Measurements from ENCODE around the gene CELF4.

The CELF4 gene

GRCh38 chr18:37487400-37487867 is 78.2 kb downstream of the CELF4 start:
- TF ChIP-seq CREB1 (IDR thresholded peaks at IDR 0.05; ENCODE audit: low read depth) (no peak), EGR1 (IDR thresholded peaks at IDR 0.05) (no peak), NFIC (IDR thresholded peaks at IDR 0.05) (no peak), YY1 (IDR thresholded peaks at IDR 0.05; ENCODE audit: low read depth) (no peak), FOXM1 (IDR thresholded peaks at IDR 0.05; ENCODE audit: borderline replicate concordance, low read depth) (no peak), RAD21 (IDR thresholded peaks at IDR 0.05; ENCODE audit: low read depth) (no peak), ZBTB7A (IDR thresholded peaks at IDR 0.05; ENCODE audit: low read depth) (no peak), MAX (IDR thresholded peaks at IDR 0.05) (no peak), CEBPB (IDR thresholded peaks at IDR 0.05) (no peak), TCF12 (IDR thresholded peaks at IDR 0.05; ENCODE audit: low read depth) (no peak), TEAD4 (IDR thresholded peaks at IDR 0.05) (no peak), TAF1 (IDR thresholded peaks at IDR 0.05; ENCODE audit: low read depth) (no peak), EP300 (IDR thresholded peaks at IDR 0.05; ENCODE audit: borderline replicate concordance) (no peak)
- TF ChIP-seq, protein P1, sequence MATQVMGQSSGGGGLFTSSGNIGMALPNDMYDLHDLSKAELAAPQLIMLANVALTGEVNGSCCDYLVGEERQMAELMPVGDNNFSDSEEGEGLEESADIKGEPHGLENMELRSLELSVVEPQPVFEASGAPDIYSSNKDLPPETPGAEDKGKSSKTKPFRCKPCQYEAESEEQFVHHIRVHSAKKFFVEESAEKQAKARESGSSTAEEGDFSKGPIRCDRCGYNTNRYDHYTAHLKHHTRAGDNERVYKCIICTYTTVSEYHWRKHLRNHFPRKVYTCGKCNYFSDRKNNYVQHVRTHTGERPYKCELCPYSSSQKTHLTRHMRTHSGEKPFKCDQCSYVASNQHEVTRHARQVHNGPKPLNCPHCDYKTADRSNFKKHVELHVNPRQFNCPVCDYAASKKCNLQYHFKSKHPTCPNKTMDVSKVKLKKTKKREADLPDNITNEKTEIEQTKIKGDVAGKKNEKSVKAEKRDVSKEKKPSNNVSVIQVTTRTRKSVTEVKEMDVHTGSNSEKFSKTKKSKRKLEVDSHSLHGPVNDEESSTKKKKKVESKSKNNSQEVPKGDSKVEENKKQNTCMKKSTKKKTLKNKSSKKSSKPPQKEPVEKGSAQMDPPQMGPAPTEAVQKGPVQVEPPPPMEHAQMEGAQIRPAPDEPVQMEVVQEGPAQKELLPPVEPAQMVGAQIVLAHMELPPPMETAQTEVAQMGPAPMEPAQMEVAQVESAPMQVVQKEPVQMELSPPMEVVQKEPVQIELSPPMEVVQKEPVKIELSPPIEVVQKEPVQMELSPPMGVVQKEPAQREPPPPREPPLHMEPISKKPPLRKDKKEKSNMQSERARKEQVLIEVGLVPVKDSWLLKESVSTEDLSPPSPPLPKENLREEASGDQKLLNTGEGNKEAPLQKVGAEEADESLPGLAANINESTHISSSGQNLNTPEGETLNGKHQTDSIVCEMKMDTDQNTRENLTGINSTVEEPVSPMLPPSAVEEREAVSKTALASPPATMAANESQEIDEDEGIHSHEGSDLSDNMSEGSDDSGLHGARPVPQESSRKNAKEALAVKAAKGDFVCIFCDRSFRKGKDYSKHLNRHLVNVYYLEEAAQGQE (IDR thresholded peaks at IDR 0.05; ENCODE audit: low read depth) = no peak
- TF ChIP-seq, protein P2, sequence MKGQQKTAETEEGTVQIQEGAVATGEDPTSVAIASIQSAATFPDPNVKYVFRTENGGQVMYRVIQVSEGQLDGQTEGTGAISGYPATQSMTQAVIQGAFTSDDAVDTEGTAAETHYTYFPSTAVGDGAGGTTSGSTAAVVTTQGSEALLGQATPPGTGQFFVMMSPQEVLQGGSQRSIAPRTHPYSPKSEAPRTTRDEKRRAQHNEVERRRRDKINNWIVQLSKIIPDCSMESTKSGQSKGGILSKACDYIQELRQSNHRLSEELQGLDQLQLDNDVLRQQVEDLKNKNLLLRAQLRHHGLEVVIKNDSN (IDR thresholded peaks at IDR 0.05) = no peak

DNA sequence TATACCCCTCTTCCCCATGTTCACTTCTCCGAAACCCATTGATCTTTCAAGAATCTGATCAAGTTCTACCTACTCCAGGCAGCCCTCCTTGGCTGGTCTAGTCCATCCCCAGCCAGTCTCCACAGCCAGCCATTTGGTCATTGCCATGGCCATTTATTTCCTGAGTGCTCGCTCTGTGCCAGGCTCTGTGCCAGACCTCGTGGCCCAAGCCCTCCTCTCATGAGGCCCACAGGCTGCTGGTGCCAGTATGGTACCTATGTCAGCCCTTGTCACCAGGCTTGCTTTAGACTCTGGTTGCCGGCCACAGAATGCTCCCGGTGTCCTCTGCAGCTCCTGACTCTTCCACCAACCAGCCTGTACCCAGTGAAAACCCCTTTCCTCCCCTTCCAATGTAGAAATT is 78.8 kb downstream of the CELF4 start:
- TF ChIP-seq RAD21 (IDR thresholded peaks at IDR 0.05; ENCODE audit: low read depth) (no peak), CEBPB (IDR thresholded peaks at IDR 0.05) (no peak), EP300 (IDR thresholded peaks at IDR 0.05; ENCODE audit: borderline replicate concordance) (no peak), TEAD4 (IDR thresholded peaks at IDR 0.05) (no peak), ZBTB7A (IDR thresholded peaks at IDR 0.05; ENCODE audit: low read depth) (no peak), NFIC (IDR thresholded peaks at IDR 0.05) (no peak), TCF12 (IDR thresholded peaks at IDR 0.05; ENCODE audit: low read depth) (no peak)
- TF ChIP-seq, protein P2 (IDR thresholded peaks at IDR 0.05) = no peak

DNA sequence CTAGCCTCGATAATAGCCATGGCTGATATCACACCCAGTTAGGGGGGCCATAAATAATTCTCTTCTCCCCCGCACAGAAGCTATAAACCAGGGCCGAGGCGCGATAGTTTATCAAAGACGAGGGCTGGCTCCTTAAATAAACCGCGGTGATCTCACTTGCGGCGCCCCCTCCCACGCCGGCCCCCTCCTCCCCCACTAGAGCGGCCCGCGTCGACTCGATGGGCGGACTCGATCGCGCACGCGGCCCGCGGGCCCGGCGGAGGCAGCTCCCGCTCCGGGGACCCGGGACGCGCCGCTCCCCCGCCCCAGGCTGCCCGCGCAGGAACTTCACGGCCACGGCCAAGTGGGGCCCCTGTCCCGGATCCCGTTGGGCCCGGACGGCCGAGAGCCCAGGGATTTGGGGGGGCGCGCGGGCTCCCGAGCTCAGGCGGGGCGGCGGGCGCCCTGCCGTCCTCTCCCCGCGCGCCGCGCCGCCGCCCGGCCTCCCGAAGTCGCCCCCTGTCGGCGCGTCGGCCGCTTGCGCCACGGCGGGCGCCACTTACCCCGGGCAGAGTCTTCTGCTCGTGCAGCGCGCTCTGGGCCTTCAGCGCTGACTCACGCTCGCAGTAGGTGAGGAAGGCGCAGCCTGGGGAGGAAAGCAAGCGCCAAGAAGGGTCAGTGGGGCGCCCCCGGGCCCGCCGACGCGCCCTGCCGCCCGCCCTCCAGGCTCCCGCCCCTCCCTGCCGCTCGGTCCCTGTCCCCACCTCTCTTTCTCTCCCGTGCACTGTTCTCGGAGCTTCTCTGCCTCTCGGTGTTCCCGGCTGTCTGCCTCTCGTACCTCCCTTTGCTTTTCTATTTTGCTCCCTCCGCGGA is 80.4 kb downstream of the CELF4 start:
- TF ChIP-seq TEAD4 (IDR thresholded peaks at IDR 0.05) (no peak), EGR1 (IDR thresholded peaks at IDR 0.05) (no peak), RAD21 (IDR thresholded peaks at IDR 0.05; ENCODE audit: low read depth) (no peak), FOXM1 (IDR thresholded peaks at IDR 0.05; ENCODE audit: borderline replicate concordance, low read depth) (no peak), MAX (IDR thresholded peaks at IDR 0.05) (no peak), CREB1 (IDR thresholded peaks at IDR 0.05; ENCODE audit: low read depth) (no peak), CEBPB (IDR thresholded peaks at IDR 0.05) (no peak), ZBTB7A (IDR thresholded peaks at IDR 0.05; ENCODE audit: low read depth) (no peak), TAF1 (IDR thresholded peaks at IDR 0.05; ENCODE audit: low read depth) (no peak), TCF12 (IDR thresholded peaks at IDR 0.05; ENCODE audit: low read depth) (no peak), NFIC (IDR thresholded peaks at IDR 0.05) (no peak), EP300 (IDR thresholded peaks at IDR 0.05; ENCODE audit: borderline replicate concordance) (no peak), YY1 (IDR thresholded peaks at IDR 0.05; ENCODE audit: low read depth) (no peak)
- TF ChIP-seq, protein P2 (IDR thresholded peaks at IDR 0.05) = no peak
- TF ChIP-seq, protein P1 (IDR thresholded peaks at IDR 0.05; ENCODE audit: low read depth) = no peak

DNA sequence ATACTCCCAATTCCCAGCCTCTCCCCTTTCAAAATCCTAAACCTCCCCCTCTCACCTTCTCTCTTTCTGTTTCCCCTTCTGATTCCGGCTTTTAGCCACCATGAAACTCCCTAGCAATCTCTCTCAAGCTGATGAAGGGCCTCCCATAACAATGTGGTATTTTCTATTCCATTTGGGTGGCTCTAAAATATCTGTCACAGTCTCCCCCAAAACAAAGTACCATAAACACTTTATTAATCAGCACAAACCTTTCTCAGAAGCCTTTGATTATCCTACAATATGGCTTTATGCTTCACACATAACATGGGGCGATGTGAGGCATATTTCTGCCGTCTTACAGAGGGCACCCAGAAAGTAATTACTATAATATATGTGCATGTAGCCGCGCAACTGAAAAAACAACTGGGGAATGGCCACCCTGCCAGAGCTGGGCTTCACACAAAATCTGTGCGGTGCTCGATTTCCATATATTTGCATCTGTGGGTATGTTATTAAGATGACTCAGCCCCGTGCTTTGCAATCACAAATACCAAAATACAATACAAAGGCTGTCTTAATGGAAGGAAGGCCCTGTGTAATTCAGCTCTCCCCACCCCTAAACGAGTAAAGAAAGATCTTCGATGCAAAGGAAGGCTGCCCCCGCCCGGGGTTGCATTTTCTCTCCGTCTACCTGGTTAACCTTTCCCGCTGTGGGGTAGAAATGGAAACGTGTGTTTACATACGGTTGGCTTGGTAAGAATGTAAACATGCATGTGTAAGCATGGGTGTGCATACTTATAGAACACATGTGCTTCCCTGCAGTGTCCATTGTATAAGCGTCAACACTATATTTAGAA is 81.4 kb downstream of the CELF4 start:
- TF ChIP-seq TEAD4 (IDR thresholded peaks at IDR 0.05) (no peak), EGR1 (IDR thresholded peaks at IDR 0.05) (no peak), MAX (IDR thresholded peaks at IDR 0.05) (no peak)

Data from Ishikawa (cell line).